Panc1 (cell line): Measurements from ENCODE around the gene EYS. TPM values are rescaled to one million over a fixed set of nuclear protein-coding genes. Genes with fewer than 3 reads are reported as not detected.
"Not testable (repeated sequence)": the region's sequence is repeated elsewhere in the genome, so short reads cannot be mapped to it uniquely, and the experiment has no call there.

Source experiments
- ATAC-seq: fragments of 200-7000 bp; cut with Tn5 transposase; 2 replicates; pipeline ENCODE4 v1.9.1; 2020; ENCODE audit warnings: mild to moderate bottlenecking, moderate library complexity
- BruUV-seq: library from RNA; stranded (reverse); fragments of 400-500 nt; replicated peaks from 2 replicates; lab custom pipeline; 2021; lab: Mats Ljungman, UMichigan
- CTCF ChIA-PET: fragments of 300-600 bp; sonication (Branson Sonifier 250); formaldehyde crosslinking; loops from one replicate; lab custom pipeline; 2022; ENCODE audit warnings: antibody characterized with exemption; lab: Charles Lee
- POLR2A ChIA-PET: fragments of 300-600 bp; sonication (Branson Sonifier 250); formaldehyde crosslinking; loops from one replicate; lab custom pipeline; 2022; ENCODE audit warnings: antibody characterized with exemption; lab: Charles Lee
- DNase-seq: peaks from one replicate; pipeline ENCODE4 v3.0.0-alpha.2; 2010; ENCODE audit warnings: low read depth, low spot score
- H3K27ac ChIP-seq: 2 replicates; pipeline ENCODE4 v1.5.1; 2011; ENCODE audit warnings: mild to moderate bottlenecking, low read length, inconsistent platforms
- H3K27me3 ChIP-seq: fragments of 200-500 bp; sonication (Bioruptor generic); 2 replicates; pipeline ENCODE4 v1.6.0; 2014; ENCODE audit warnings: low read length, inconsistent platforms; ENCODE audit not compliant: control insufficient read depth, insufficient read depth
- H3K36me3 ChIP-seq: fragments of 200-500 bp; sonication (Bioruptor generic); 2 replicates; pipeline ENCODE4 v1.5.1; 2014; ENCODE audit warnings: inconsistent platforms, mild to moderate bottlenecking, low read length, moderate library complexity; ENCODE audit not compliant: control insufficient read depth, insufficient read depth
- H3K4me1 ChIP-seq: 2 replicates; pipeline ENCODE4 v1.5.1; 2011; ENCODE audit warnings: inconsistent platforms, mild to moderate bottlenecking, low read length, moderate library complexity; ENCODE audit not compliant: control insufficient read depth, insufficient read depth
- H3K4me3 ChIP-seq, 2 experiments: 2 replicates each; pipeline ENCODE4 v1.5.1; 2011 to 2012; ENCODE audit warnings: low read depth in 2 of 2, low read length in 2 of 2, mild to moderate bottlenecking in 2 of 2, inconsistent platforms in 1 of 2, moderate library complexity in 1 of 2
- H3K9me3 ChIP-seq: fragments of 200-500 bp; sonication (Bioruptor generic); 2 replicates; pipeline ENCODE4 v1.5.1; 2014; ENCODE audit warnings: low read depth, mild to moderate bottlenecking, inconsistent platforms, low read length, moderate library complexity; ENCODE audit not compliant: control insufficient read depth, insufficient read depth
- CTCF ChIP-seq: fragments of 450-650 bp; IDR thresholded peaks from 2 replicates; pipeline ENCODE4 v1.5.1; 2017; ENCODE audit warnings: mild to moderate bottlenecking
- POLR2AphosphoS5 ChIP-seq: IDR thresholded peaks from 2 replicates; pipeline ENCODE4 v1.6.1; 2012; ENCODE audit warnings: mild to moderate bottlenecking, low read depth, low read length, moderate library complexity
- SIN3A ChIP-seq: IDR thresholded peaks from 2 replicates; pipeline ENCODE4 v1.6.1; 2012; ENCODE audit warnings: low read depth, mild to moderate bottlenecking, low read length, moderate library complexity, borderline replicate concordance; ENCODE audit not compliant: insufficient read depth
- TCF7L2 ChIP-seq: IDR thresholded peaks from 2 replicates; pipeline ENCODE4 v1.6.1; 2011; ENCODE audit warnings: mild to moderate bottlenecking, low read depth, low read length, inconsistent platforms
- in situ Hi-C: cut with HindIII; loops from 2 replicates; pipeline ENCODE4 v1.10.0; 2016; ENCODE audit warnings: low sequenced_read_pairs, low pct_unique_long_range_greater_than_20kb
- intact Hi-C: fragments of 100-400 bp; cut with micrococcal nuclease; formaldehyde crosslinking; loops from one replicate; pipeline ENCODE4 v1.10.0; 2022; ENCODE audit not compliant: unreplicated experiment
- total RNA-seq: library from RNA; stranded (reverse); gene quantifications from one replicate; pipeline ENCODE4 v1.2.1, GENCODE V29; 2021; ENCODE audit not compliant: unreplicated experiment
- TF ChIP-seq, protein P1 (sequence below), 2 experiments: IDR thresholded peaks; 2 replicates each; pipeline ENCODE4 v1.6.1; 2011 to 2012; ENCODE audit warnings: low read depth in 2 of 2, control low read depth in 1 of 2, low read length in 1 of 2, mild to moderate bottlenecking in 1 of 2, moderate library complexity in 1 of 2; ENCODE audit not compliant: insufficient read depth in 1 of 2

The EYS gene
- total RNA-seq, 1 experiment from 2014 or later = not detected

DNA sequence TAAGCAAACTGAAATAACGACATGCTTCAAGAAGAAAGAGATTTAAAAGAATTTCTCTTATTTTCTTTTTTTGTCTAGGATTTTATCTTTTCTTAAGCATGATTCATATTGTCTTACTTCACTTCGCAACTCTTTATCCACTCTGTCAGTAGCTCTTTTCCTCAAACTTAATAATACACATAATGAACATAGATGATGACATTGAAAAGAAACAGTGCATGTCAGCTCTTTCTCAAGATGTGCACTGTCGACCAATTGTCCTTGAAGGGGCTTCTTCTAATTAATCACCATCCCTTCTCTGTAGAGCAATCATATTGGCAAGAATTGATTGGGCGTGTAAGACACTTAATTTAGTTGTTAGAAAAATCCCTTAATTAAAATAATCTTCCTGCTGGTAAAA is 356.5 kb downstream of the EYS start:
- Histone ChIP-seq H3K4me3 (no peak overlapping the region), H3K27me3 (no peaks in the 10 kb centered on the region), H3K36me3 (no peaks in the 10 kb centered on the region), H3K27ac (no peak overlapping the region), H3K9me3 (no peaks in the 10 kb centered on the region), H3K4me1 (no peaks in the 10 kb centered on the region)
- POLR2A ChIA-PET = no interaction called here
- TF ChIP-seq CTCF (no peak), SIN3A (no peak), TCF7L2 (no peak), POLR2AphosphoS5 (no peak)
- TF ChIP-seq, protein P1, sequence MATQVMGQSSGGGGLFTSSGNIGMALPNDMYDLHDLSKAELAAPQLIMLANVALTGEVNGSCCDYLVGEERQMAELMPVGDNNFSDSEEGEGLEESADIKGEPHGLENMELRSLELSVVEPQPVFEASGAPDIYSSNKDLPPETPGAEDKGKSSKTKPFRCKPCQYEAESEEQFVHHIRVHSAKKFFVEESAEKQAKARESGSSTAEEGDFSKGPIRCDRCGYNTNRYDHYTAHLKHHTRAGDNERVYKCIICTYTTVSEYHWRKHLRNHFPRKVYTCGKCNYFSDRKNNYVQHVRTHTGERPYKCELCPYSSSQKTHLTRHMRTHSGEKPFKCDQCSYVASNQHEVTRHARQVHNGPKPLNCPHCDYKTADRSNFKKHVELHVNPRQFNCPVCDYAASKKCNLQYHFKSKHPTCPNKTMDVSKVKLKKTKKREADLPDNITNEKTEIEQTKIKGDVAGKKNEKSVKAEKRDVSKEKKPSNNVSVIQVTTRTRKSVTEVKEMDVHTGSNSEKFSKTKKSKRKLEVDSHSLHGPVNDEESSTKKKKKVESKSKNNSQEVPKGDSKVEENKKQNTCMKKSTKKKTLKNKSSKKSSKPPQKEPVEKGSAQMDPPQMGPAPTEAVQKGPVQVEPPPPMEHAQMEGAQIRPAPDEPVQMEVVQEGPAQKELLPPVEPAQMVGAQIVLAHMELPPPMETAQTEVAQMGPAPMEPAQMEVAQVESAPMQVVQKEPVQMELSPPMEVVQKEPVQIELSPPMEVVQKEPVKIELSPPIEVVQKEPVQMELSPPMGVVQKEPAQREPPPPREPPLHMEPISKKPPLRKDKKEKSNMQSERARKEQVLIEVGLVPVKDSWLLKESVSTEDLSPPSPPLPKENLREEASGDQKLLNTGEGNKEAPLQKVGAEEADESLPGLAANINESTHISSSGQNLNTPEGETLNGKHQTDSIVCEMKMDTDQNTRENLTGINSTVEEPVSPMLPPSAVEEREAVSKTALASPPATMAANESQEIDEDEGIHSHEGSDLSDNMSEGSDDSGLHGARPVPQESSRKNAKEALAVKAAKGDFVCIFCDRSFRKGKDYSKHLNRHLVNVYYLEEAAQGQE (IDR thresholded peaks at IDR 0.05; ENCODE audit: insufficient read depth in 1 of 2, low read depth in 2 of 2, low read length in 1 of 2) = no peak
- BruUV-seq = no TSS peak
- ATAC-seq = no peak
- CTCF ChIA-PET = no interaction called here
- in situ Hi-C loops = no loop called here
- no peak for DNase-seq
- intact Hi-C loops = no loop called here

DNA sequence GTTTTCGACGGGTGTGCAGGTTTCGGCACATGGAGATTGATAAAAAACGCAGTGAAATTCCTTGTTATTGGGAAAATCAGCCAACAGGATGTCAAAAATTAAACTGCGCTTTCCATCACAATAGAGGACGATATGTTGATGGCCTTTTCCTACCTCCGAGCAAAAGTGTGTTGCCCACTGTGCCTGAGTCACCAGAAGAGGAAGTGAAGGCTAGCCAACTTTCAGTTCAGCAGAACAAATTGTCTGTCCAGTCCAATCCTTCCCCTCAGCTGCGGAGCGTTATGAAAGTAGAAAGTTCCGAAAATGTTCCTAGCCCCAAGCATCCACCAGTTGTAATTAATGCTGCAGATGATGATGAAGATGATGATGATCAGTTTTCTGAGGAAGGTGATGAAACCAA is 404.4 kb downstream of the EYS start:
- DNase-seq, H3K9me3 ChIP-seq, BruUV-seq, H3K36me3 ChIP-seq, intact Hi-C loops, in situ Hi-C loops, H3K4me1 ChIP-seq, POLR2A ChIA-PET, ATAC-seq, H3K4me3 ChIP-seq, H3K27me3 ChIP-seq, CTCF ChIA-PET, H3K27ac ChIP-seq: not testable (repeated sequence)

GRCh38 chr6:65299236-65299635 is 407.8 kb downstream of the EYS start:
- POLR2A ChIA-PET = no interaction called here
- Histone ChIP-seq H3K4me1 (no peaks in the 10 kb centered on the region), H3K27me3 (no peaks in the 10 kb centered on the region), H3K4me3 (no peak overlapping the region), H3K36me3 (no peaks in the 10 kb centered on the region), H3K27ac (no peak overlapping the region), H3K9me3 (no peaks in the 10 kb centered on the region)
- ATAC-seq (no peak), DNase-seq (no peak)
- BruUV-seq = no TSS peak
- TF ChIP-seq SIN3A (no peak), POLR2AphosphoS5 (no peak), TCF7L2 (no peak), CTCF (no peak)
- TF ChIP-seq, protein P1 (IDR thresholded peaks at IDR 0.05; ENCODE audit: insufficient read depth in 1 of 2, low read depth in 2 of 2, low read length in 1 of 2) = no peak
- intact Hi-C loops (no loop called here), in situ Hi-C loops (no loop called here)
- CTCF ChIA-PET = no interaction called here
